GM12892 (cell line): Measurements from ENCODE around the gene RFNG.

Experiments
- POLR2A ChIP-seq: IDR thresholded peaks from 2 replicates; pipeline ENCODE4 v1.6.1; 2011; ENCODE audit warnings: low read depth, low read length, control low read depth
- POLR2AphosphoS5 ChIP-seq: IDR thresholded peaks from 2 replicates; pipeline ENCODE4 v1.6.1; 2011; ENCODE audit warnings: low read depth, low read length, control low read depth
- TAF1 ChIP-seq: IDR thresholded peaks from 2 replicates; pipeline ENCODE4 v1.6.1; 2011; ENCODE audit warnings: low read depth, mild to moderate bottlenecking, control low read depth, low read length, borderline replicate concordance

DNA sequence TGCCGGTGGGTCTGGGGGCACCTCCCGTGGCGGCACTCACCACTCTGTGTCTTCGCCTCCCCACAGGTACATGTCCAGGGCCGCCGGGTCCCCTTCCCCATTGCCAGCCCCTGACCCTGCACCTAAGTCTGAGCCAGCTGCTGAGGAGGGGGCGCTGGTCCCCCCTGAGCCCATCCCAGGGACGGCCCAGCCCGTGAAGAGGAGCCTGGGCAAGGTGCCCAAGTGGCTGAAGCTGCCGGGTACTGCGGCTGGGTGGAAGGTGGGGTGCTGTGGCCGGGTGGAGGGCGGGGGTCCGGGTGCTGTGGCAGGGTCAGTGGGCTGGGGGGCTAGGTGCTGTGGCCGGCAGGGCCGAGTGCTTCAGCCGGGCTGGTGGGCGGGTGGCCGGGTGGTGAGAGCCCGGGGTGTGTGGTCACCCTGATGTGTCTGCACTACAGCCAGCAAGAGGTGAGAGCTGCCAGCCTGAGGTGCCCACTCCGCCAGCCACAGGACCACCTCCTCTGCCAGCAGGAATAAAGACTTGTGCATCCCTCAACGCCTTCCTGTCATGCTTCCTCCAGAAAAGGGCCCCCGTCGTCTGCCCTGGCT is 34.6 kb downstream of the RFNG start:
- no peak for TF ChIP-seq TAF1
- TF ChIP-seq POLR2AphosphoS5: no peak
- no peak for TF ChIP-seq POLR2A
